Measurements from ENCODE around the gene NDRG3. TPM values are rescaled to one million over a fixed set of nuclear protein-coding genes. Genes with fewer than 3 reads are reported as not detected.

NDRG3 gene
- total RNA-seq, 1 experiment from 2014 or later = 23.6 TPM

GRCh38 chr20:36682311-36682710 lies 63.6 kb downstream of the NDRG3 start:
- H2AFZ ChIP-seq (ENCODE audit: low read length) = no peak overlapping the region
- no peaks in the 10 kb centered on the region for H3K79me1 ChIP-seq (ENCODE audit: insufficient read depth, low read depth, low read length, poor library complexity, severe bottlenecking)
- H2BK20ac ChIP-seq (ENCODE audit: low read depth, low read length, poor library complexity, severe bottlenecking) = no peak overlapping the region
- H4K8ac ChIP-seq (replicated peaks; ENCODE audit: insufficient read length, low read depth, low read length) = no peak overlapping the region
- no peak overlapping the region for H2AK5ac ChIP-seq (ENCODE audit: insufficient read length, low read length)
- Mint-ChIP-seq H3K4me3 (no peak overlapping the region), H3K27me3 (ENCODE audit: low read depth) (no peaks in the 10 kb centered on the region), H3K36me3 (ENCODE audit: insufficient read depth in 1 of 3, low read depth in 3 of 3) (peaks cover 5 to 11% (median 8%) of the 10 kb centered on the region in 3 experiments; a peak in 5 of 7 replicates), H3K9me3 (no peaks in the 10 kb centered on the region), H3K4me1 (peaks cover 8 to 11% of the 10 kb centered on the region in 2 experiments), H3K27ac (peak overlapping the region in 1 of 3 experiments; percentile 75; a peak in 2 of 7 replicates)
- no peaks in the 10 kb centered on the region for H3K23me2 ChIP-seq (ENCODE audit: insufficient read length, low read depth, low read length, poor library complexity, severe bottlenecking)
- H2BK120ac ChIP-seq (ENCODE audit: low read depth, low read length, poor library complexity, severe bottlenecking) = no peak overlapping the region
- H4K91ac ChIP-seq (ENCODE audit: insufficient read length, low read depth, low read length) = no peak overlapping the region
- DNase-seq = no peak
- H3K4me2 ChIP-seq (ENCODE audit: insufficient read depth, insufficient read length, low read length) = no peak overlapping the region
- H3K27me3 ChIP-seq (ENCODE audit: insufficient read depth, low read length) = no peaks in the 10 kb centered on the region
- H3K14ac ChIP-seq (ENCODE audit: insufficient read depth, low read length) = no peak overlapping the region
- no peak overlapping the region for H3K56ac ChIP-seq (ENCODE audit: insufficient read length, low read depth, low read length)
- no peaks in the 10 kb centered on the region for H3K4me1 ChIP-seq (ENCODE audit: insufficient read depth, low read length)
- H4K5ac ChIP-seq (ENCODE audit: insufficient read length, low read depth, low read length) = no peak overlapping the region
- no peak overlapping the region for H3K27ac ChIP-seq (ENCODE audit: insufficient read length, low read depth, low read length)
- H3K23ac ChIP-seq (ENCODE audit: insufficient read length, low read depth, low read length) = no peak overlapping the region
- H2BK12ac ChIP-seq (ENCODE audit: insufficient read length, low read depth, low read length) = no peak overlapping the region
- TF ChIP-seq CTCF (conservative IDR thresholded peaks at IDR 0.05) = no peak
- no peak overlapping the region for H3K9ac ChIP-seq (ENCODE audit: extremely low read depth, insufficient read length, low read length)
- WGBS (ENCODE audit: extremely low coverage, insufficient read length, low lambda C conversion rate) = no CpG with 5 or more reads among the region's 1 CpG
- H3K4ac ChIP-seq (ENCODE audit: low read depth, low read length) = no peak overlapping the region
- H4K20me1 ChIP-seq (ENCODE audit: control insufficient read depth, insufficient read depth, insufficient read length) = no peaks in the 10 kb centered on the region
- H2BK15ac ChIP-seq (ENCODE audit: low read depth, low read length) = no peak overlapping the region
- no peak overlapping the region for H3K18ac ChIP-seq (ENCODE audit: insufficient read length, low read depth, low read length)
- H3K9me3 ChIP-seq (ENCODE audit: control insufficient read depth, low read depth, low read length) = no peaks in the 10 kb centered on the region
- H3T11ph ChIP-seq (ENCODE audit: low read length) = no peak overlapping the region
- H2BK5ac ChIP-seq (ENCODE audit: insufficient read length, low read length) = no peak overlapping the region
- H3K79me2 ChIP-seq (ENCODE audit: insufficient read depth, low read length) = no peaks in the 10 kb centered on the region
